ENCODE data around the gene C1R. TPM values are rescaled to one million over a fixed set of nuclear protein-coding genes. Genes with fewer than 3 reads are reported as not detected.

Gene C1R
- total RNA-seq, 1 experiment from 2014 or later: 9.6 TPM

GRCh38 chr12:7130701-7131501 is 38.7 kb upstream of the C1R start:
- H3K9ac ChIP-seq (ENCODE audit: low read length): peak overlapping the region; percentile 37; the same call in 1 of the 2 replicates
- ChIA-PET CTCF (no interaction called here), POLR2A (ENCODE audit: unreplicated experiment) (no interaction called here)
- H4K20me1 ChIP-seq (ENCODE audit: low read length): no peaks in the 10 kb centered on the region
- intact Hi-C loops (cut with micrococcal nuclease): no loop called here
- H3K27ac ChIP-seq (ENCODE audit: low read length): no peak overlapping the region
- DNase-seq (peak; percentile 50), ATAC-seq (peak; percentile 65)
- no peaks in the 10 kb centered on the region for H3K79me2 ChIP-seq (ENCODE audit: low read length)
- H2AFZ ChIP-seq (ENCODE audit: low read length): peak overlapping the region; percentile 93
- no TSS peak for BruUV-seq (replicated peaks)
- H3K27me3 ChIP-seq (ENCODE audit: low read length): no peaks in the 10 kb centered on the region
- H3K9me2 ChIP-seq (replicated peaks; ENCODE audit: low read length): no peaks in the 10 kb centered on the region
- peaks cover 7% of the 10 kb centered on the region for H3K4me1 ChIP-seq (ENCODE audit: insufficient read depth, low read length)
- peak overlapping the region; percentile 91 for H3K4me2 ChIP-seq (ENCODE audit: low read length)
- H3K4me3 ChIP-seq (ENCODE audit: low read length): peak overlapping the region; percentile 81
- H3K9me3 ChIP-seq (ENCODE audit: low read length): no peaks in the 10 kb centered on the region
- TF ChIP-seq, protein P1, sequence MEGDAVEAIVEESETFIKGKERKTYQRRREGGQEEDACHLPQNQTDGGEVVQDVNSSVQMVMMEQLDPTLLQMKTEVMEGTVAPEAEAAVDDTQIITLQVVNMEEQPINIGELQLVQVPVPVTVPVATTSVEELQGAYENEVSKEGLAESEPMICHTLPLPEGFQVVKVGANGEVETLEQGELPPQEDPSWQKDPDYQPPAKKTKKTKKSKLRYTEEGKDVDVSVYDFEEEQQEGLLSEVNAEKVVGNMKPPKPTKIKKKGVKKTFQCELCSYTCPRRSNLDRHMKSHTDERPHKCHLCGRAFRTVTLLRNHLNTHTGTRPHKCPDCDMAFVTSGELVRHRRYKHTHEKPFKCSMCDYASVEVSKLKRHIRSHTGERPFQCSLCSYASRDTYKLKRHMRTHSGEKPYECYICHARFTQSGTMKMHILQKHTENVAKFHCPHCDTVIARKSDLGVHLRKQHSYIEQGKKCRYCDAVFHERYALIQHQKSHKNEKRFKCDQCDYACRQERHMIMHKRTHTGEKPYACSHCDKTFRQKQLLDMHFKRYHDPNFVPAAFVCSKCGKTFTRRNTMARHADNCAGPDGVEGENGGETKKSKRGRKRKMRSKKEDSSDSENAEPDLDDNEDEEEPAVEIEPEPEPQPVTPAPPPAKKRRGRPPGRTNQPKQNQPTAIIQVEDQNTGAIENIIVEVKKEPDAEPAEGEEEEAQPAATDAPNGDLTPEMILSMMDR (conservative IDR thresholded peaks at IDR 0.05; ENCODE audit: low read depth, low read length): no peak
- no peak for TF ChIP-seq EZH2 (IDR thresholded peaks at IDR 0.05; ENCODE audit: low read length, unreplicated experiment)
- TF ChIP-seq EZH2phosphoT487 (IDR thresholded peaks at IDR 0.05; ENCODE audit: borderline replicate concordance, low read length): no peak
- H3K36me3 ChIP-seq (ENCODE audit: low read depth, low read length): no peaks in the 10 kb centered on the region
- no peaks in the 10 kb centered on the region for H3F3A ChIP-seq (ENCODE audit: low read length, unreplicated experiment)

GRCh38 chr12:7129872-7130691 is 37.8 kb upstream of the C1R start, which contains the start of gene CLSTN3:
TSS of gene CLSTN3 (plus strand) at chr12:7130371. CDS start at chr12:7130649, 278 bp downstream.
- H4K20me1 ChIP-seq (ENCODE audit: low read length): no peaks in the 10 kb centered on the region
- H3K27me3 ChIP-seq (ENCODE audit: low read length): no peaks in the 10 kb centered on the region
- DNase-seq (peak; percentile 56), ATAC-seq (peak; percentile 75)
- no peaks in the 10 kb centered on the region for H3K79me2 ChIP-seq (ENCODE audit: low read length)
- H3K4me2 ChIP-seq (ENCODE audit: low read length): peak within 1 kb of the TSS; percentile 91
- ChIA-PET POLR2A (ENCODE audit: unreplicated experiment) (no interaction called here), CTCF (no interaction called here)
- H3F3A ChIP-seq (ENCODE audit: low read length, unreplicated experiment): no peaks in the 10 kb centered on the region
- H3K4me3 ChIP-seq (ENCODE audit: low read length): peak within 1 kb of the TSS; percentile 81
- H3K27ac ChIP-seq (ENCODE audit: low read length): no peak within 1 kb of the TSS
- peak within 1 kb of the TSS; percentile 93 for H2AFZ ChIP-seq (ENCODE audit: low read length)
- intact Hi-C loops (cut with micrococcal nuclease): no loop called here
- H3K9ac ChIP-seq (ENCODE audit: low read length): peak within 1 kb of the TSS; percentile 37; the same call in 1 of the 2 replicates
- no TSS peak for BruUV-seq (replicated peaks)
- H3K9me3 ChIP-seq (ENCODE audit: low read length): no peaks in the 10 kb centered on the region
- no peak for TF ChIP-seq EZH2 (IDR thresholded peaks at IDR 0.05; ENCODE audit: low read length, unreplicated experiment)
- no peak for TF ChIP-seq EZH2phosphoT487 (IDR thresholded peaks at IDR 0.05; ENCODE audit: borderline replicate concordance, low read length)
- TF ChIP-seq, protein P1 (conservative IDR thresholded peaks at IDR 0.05; ENCODE audit: low read depth, low read length): no peak
- no peaks in the 10 kb centered on the region for H3K36me3 ChIP-seq (ENCODE audit: low read depth, low read length)
- H3K9me2 ChIP-seq (replicated peaks; ENCODE audit: low read length): no peaks in the 10 kb centered on the region
- peaks cover 7% of the 10 kb centered on the region for H3K4me1 ChIP-seq (ENCODE audit: insufficient read depth, low read length)
